Fibroblast of the aortic adventitia (primary cell): ENCODE measurements around the gene RASSF7. TPM values are rescaled to one million over a fixed set of nuclear protein-coding genes. Genes with fewer than 3 reads are reported as not detected.

Source experiments
- DNase-seq: peaks from one replicate; pipeline ENCODE4 v3.0.0-alpha.2; 2010; ENCODE audit warnings: low read depth
- H3K4me3 ChIP-seq: 2 replicates; pipeline ENCODE4 v1.5.1; 2011; ENCODE audit warnings: low read depth, mild to moderate bottlenecking, control low read depth, low read length, moderate library complexity
- CTCF ChIP-seq: IDR thresholded peaks from 2 replicates; pipeline ENCODE4 v1.5.1; 2011; ENCODE audit warnings: mild to moderate bottlenecking, low read length, control low read depth, inconsistent platforms; ENCODE audit not compliant: insufficient read depth
- total RNA-seq: library from RNA; depleted of rRNA; stranded (reverse); fragments of >200 nt; gene quantifications from 2 replicates; pipeline ENCODE4 v1.2.3, GENCODE V29; 2012; ENCODE audit warnings: low replicate concordance

The RASSF7 gene
- total RNA-seq, 1 donor = 1.6 TPM

DNA sequence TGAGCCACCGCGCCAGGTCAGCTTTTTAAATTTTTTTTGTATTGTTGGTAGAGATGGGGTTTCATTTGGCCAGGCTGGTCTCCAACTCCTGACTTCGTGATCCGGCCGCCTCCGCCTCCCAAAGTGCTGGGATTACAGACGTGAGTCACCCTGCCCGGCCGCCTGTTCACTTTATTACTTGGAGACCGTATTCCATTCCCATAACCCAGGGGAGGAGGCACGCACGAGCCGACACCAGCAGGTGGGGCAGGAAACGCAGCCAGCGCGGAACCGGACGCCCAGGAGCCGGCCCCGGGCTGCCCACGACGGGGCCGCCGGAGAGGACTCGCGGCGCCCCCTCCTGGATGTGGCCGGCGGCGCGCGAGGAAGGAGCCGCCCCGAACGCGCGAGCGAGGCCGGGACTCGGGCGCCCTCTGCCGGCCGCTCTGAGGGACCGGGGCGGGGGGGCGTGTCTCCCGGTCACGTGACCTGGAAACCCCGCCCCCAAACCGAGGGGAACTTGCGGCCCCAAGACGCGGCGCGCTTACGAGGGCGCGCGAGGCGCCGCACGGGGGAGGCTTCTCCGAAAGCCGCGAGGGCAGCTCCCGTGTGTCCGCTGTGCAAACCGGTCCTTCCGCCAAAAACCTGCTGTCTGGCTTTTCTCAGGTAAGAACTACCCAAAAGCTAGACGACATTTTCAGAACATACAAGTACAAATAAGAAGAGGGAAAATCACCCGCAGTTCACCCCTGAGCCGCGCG lies 42.1 kb upstream of the RASSF7 start:
- peak; percentile 65 for TF ChIP-seq CTCF
- peak overlapping the region; percentile 33 for H3K4me3 ChIP-seq
- DNase-seq = peak; percentile 95

DNA sequence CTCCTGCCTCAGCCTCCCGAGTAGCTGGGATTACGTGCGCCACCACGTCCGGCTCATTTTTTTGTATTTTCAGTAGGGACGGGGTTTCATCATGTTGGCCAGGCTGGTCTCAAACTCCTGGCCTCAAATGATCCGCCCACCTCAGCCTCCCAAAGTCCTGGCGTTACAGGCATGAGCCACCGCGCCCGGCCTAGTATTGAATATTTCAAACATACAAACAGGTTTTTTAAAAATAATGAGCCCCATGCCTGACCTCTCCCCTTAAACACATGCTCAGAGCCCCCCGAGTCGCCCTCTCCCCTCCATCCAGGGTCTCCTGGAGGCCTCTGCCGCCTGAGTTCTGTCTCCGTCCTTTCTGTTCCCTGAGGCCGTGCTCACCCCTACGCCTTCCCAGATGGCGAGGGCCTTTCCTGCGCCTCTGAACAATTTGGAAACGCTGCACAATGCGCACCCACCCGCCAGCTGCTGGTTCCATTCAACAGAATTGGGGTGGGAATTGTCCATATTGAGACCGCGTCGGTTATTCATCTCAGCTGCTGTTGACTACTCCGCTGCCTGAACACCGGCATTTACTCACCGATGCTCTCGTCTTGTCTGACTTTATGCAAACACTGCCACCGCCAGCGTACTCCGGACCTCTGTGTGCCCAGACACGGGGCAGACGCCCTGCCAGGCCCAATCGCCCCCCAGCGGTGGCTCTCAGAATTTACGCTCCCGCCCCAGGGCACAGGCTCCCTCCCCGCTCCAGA lies 40.2 kb upstream of the RASSF7 start:
- H3K4me3 ChIP-seq = no peak overlapping the region
- TF ChIP-seq CTCF = no peak
- DNase-seq = no peak

GRCh38 chr11:521177-521688 lies 39.5 kb upstream of the RASSF7 start:
- DNase-seq = no peak
- TF ChIP-seq CTCF = no peak
- no peak overlapping the region for H3K4me3 ChIP-seq

- H3K4me3 ChIP-seq = no peak overlapping the region
- no peak for TF ChIP-seq CTCF
These were observed 34.6 kb upstream of the RASSF7 start for GRCh38 chr11:526192-526591.

GRCh38 chr11:528166-528814 lies 32.5 kb upstream of the RASSF7 start:
- TF ChIP-seq CTCF = no peak
- no peak overlapping the region for H3K4me3 ChIP-seq
- no peak for DNase-seq

More at GRCh38 chr11:526192-526591, 34.6 kb upstream of the RASSF7 start:
- DNase-seq = no peak

DNA sequence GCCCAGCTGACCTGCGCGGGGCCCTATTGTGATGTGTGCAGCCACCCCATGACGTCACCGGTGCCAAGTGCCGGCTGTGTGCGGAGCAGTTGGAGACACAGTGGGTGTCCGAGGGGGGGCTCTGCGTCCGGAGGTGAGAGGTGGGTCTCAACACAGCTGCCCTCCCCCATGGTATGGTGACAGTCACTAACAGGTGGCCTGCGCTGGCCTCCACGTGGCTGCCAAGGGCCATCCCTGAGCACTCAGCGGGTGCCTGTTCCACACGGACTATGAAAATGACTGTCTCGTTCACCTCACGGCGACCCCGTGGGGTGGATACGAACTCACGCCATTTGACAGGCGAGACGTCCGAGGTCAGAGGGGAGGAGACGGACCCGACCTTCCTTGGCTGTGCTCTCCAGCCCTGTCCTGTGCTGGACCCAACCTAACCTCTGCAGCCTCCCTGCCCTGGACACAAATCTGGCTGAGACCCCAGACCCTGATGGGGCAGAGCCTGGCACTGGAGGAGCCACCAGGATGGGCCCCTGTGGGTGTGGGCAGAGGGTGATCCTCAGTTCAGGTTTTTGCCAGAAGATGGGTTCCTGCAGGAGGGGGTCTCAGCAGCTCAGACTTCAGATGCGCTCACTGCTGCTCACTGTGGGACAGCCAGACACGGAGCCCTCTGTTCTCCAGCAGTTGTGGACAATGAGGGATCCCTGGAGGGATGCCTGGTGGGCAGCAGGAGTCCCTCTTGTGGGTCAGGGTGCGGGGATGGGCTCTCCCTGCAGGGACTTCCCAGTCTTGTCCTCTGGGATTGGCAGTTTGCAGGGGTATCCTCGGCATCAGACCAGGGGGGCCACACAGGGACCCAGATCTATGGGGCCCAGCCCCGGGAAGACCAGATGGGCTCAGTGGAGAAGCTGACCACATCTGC lies 31.7 kb upstream of the RASSF7 start:
- TF ChIP-seq CTCF = no peak
- H3K4me3 ChIP-seq = no peak overlapping the region
- no peak for DNase-seq
